Fibroblast of peridontal ligament (primary cell): ENCODE results near the gene RAB11FIP3.
A peak's percentile ranks its signal among the peaks of the same experiment; 100 is the strongest.
"Not testable (repeated sequence)": the region's sequence is repeated elsewhere in the genome, so short reads cannot be mapped to it uniquely, and the experiment has no call there.

Experiments used
- DNase-seq: peaks from one replicate; pipeline ENCODE4 v3.0.0-alpha.2; 2010; ENCODE audit errors: extremely low read depth

Gene RAB11FIP3

DNA sequence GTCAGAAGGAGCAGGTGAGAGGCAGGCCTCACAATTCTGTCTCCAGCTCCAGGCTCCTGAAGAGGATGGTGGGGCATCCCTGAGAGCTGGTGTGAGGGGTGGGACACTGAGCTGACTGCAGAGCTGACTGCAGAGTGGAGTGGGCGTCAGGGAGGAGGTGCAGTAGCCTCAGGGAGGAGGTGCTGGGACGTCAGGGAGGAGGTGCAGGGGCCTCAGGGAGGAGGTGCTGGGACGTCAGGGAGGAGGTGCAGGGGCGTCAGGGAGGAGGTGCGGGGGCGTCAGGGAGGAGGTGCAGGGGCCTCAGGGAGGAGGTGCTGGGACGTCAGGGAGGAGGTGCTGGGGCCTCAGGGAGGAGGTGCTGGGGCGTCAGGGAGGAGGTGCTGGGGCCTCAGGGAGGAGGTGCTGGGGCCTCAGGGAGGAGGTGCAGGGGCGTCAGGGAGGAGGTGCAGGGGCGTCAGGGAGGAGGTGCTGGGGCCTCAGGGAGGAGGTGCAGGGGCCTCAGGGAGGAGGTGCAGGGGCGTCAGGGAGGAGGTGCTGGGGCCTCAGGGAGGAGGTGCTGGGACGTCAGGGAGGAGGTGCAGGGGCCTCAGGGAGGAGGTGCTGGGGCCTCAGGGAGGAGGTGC lies 41.9 kb downstream of the RAB11FIP3 start:
- DNase-seq: not testable (repeated sequence)

DNA sequence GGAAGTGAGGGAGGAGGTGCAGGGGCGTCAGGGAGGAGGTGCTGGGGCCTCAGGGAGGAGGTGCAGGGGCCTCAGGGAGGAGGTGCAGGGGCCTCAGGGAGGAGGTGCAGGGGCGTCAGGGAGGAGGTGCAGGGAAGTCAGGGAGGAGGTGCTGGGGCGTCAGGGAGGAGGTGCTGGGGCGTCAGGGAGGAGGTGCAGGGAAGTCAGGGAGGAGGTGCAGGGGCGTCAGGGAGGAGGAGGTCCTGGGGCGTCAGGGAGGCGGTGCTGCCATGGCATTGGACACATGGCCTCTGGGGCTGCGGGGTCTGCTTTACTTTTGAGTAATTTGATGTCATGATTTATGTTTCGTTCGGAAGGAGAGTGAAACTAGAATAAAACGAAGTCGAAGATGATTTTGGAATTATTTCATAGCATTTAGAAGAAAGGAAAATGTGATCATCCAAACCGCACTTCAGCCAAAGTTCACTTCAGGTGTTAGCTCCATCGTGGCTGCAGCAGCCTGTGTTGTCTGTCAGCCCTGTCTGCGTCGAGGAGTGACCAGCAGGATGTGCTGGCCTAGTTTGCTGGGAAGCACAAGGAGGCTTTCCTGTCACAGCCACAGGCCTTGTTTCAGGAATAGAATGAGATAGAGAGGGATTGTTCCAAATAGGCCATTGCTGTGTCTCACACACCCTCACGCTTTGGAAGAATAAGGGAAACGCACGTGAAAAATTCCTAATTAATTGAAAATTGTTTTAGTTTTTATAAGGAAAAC lies 42.8 kb downstream of the RAB11FIP3 start:
- no peak for DNase-seq

DNA sequence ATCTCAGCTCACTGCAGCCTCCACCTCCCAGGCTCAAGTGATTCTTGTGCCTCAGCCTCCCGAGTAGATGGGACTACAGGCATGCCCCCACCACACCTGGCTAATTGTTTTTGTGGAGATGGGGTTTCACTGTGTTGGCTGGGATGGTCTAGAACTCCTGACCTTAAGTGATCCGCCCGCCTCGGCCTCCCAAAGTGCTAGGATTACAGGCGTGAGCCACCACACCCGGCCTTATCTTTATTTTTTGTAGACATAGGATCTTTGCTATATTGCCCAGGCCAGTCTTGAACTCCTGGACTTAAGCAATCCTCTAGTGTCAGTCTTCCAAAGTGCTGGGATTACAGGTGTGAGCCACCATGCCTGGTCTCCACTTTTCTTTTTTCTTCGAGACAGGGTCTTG lies 44.0 kb downstream of the RAB11FIP3 start:
- DNase-seq: not testable (repeated sequence)

DNA sequence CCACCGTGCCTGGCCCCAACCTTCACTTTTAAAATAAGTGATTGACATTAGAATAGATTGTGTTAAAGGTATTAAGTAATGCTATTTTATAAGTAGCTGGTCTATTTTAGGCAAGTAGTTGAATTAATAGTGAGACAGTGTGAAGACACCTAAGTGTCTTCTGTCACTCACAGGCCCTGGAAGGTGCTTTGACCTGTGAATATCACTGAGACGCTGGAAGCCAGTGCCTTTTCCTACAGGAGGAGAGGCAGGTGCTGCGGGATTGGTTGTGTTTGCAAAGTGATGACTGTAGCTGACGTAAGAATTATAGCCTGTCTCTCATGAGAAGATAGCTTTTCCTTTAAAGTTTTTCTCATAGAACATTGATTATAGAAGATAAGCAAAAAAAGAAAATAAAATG lies 45.0 kb downstream of the RAB11FIP3 start:
- DNase-seq: no peak

DNA sequence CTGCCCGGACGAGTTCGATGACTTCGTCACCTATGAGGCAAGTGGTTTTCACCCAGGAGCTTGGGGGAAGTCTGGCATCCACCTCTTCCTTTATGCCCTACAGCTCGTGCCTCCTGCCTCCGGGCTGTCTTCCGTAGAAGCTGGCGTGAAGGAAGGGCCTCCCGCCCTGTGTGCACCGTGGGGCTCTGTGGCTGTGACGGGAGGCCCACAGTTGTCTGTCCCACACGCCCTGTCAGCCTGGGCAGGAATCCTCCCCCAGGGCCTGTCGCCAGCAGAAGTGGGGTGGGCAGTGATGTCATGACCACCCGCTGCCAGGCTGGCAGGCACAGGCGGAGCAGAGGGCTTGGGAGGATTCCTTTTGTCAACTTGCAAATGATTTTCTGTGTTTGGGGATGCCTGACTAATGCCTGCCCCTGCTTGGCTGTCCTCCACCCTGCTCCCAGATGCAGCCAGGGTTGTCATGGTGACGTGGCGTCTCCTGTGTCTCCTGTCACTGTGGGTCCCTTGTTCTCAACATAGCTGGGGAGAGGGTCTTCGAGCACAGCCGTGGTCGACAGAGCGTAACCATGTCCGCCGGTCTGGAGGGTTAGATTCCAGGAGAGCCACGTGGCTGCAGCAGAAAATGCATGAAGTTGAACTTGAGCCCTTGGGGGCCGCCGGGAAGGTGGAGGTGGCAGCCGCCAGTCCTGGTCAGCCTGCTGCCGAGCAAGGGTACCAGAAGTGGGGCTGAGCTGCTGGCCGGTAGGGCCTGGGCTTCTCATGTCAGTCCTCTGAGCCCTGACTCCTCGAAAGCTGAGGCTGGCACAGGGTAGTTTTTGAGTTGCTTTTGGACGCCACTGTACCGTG lies 46.1 kb downstream of the RAB11FIP3 start:
- DNase-seq: peak; percentile 11

DNA sequence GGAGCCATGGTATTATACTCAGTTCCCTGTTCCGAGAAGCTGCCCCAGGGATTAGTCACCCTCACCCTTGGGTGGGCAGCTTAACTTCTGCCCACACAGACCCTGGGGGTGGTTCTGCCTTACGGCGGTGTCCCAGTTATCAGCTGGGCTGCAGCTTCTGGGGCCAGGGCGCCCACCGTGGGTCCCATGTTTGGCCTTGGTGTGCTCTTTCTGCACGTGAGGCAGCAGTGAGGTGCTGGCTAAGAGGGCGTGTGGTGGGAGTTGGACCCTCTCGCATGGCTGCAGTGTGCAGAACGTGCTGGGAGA lies 46.7 kb downstream of the RAB11FIP3 start:
- DNase-seq: no peak

DNA sequence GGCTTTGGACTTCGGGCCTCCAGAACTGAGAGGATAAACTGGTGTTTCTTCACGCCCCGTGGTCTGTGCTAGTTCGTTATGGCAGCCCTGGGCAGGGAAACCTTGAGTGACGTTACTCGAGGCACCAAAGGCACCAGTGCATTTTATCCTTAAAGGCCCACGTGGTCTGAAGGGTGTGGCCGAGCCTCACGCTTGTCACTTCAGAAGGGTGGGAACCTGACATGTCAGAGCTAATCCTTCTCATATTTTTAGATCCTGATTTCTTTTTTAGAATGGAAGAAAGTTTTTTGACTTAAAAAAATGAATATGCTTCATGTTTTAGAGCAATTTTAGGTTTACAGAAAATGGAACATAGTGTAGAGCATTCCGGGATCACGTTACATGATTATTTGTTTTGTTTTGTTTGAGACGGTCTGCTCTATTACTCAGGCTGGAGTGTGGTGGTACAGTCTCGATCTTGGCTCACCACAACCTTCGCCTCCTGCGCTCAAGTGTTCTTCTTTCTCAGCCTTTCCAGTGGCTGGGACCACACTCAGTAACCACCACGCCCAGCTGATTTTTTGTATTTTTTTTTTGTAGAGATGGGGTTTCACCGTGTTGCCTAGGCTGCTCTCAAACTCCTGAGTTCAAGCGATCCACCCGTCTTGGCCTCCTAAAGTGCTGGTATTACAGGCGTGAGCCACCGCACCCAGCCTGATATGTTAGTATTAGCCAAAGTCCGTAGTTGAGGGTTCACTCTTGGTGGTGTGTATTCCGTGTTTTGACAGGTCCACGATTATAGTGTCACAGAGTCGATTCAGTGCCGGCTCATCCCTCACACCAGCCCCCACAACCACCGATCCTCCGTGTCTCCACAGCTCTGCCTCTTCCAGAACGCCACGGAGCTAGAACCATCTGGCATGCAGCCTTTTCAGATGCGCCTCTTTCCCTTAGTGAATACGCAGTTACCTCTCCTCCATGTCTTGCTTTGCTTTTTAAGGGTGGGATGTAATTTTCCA lies 47.9 kb downstream of the RAB11FIP3 start:
- peak; percentile 61 for DNase-seq

DNA sequence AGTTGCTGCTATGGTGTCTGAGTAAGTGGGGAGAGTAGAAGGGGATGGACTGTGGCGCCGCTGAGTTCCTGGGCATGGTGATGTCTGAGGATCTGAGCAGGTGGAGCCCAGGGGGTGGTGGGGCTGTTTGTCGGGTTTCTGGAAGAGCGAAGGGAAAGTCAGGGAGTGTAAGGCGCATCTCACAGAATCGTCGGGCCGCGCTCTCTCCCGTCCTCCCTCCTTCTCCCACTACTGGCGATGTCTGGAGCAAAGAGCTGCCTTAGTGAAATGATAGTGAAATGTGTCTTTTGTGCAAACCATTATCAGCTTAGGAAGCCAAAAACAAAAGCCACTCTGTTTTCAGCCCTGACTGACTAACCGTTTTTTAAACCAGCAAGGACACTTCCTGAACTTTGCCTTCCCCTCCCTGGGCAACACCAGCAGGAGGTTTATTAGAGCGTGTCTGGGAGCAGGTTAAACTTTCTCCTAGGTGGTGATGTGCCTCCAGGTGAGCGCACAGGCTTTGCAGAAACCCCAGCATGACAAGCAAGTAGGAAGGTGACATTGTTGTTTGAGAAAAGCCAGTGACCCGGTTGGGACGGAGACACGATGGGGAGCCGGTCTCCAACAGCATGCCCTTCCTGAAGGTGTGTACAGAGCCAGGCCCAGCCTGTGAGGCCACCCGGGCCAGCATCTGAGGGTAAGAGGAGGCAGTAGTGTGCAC lies 49.1 kb downstream of the RAB11FIP3 start:
- no peak for DNase-seq

DNA sequence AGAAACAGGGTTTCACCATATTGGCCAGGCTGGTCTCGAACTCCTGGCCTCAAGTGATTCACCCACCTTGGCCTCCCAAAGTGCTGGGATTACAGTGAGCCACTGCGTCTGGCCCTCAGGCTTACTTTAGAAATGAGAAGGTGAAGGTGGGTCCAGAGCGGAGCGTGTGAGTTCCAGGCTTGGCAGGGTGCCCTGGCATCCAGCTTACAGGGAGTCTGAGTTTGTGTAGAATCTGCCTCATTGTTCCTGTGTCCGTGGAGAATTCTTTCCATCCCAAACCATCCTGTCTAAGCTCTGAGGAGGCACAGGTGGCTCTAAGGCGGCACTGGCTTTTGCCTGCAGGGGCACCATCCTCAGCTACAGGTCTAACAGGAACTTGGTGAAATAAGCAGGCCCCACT lies 50.6 kb downstream of the RAB11FIP3 start:
- DNase-seq: no peak

DNA sequence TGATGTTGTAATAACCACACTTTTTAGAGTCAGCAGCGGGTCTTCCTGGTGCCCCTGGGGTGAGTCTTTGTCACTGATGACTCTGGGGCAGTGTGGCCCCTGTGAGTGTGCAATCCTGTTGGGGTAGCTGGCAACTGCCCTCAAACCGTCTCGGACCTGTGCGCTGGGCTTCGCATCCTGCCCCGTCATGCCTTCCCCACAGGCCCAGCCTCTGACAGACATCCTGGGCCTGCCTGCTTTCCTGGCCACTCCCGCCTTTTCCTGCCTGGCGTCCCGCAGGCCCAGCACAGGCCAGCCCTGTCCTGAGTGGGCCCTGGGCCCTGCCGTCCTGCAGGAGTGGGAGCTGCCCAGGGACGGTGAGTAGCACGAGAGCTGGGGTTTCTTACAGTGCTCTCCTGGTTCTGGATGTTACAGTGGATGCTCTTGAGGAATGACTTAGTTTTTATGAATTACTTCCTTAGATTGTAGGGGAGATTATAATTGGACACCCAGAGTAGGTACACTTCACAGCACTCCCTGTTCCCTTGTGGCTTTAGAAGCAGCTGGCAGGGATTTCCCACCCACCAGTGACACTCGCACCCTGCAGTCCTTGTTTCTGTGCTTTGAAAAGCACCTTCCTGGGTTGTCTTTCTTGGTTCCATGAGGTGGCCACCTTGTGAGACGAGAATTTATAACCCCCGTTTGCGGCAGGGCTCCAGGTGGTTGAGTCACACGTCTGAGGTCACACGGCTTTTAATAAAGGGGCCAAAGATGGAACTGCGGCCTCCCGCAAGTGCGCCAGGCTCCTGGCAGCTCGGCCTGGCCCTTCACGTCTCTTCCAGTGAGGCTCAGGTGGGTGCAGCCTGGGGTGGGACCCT lies 52.1 kb downstream of the RAB11FIP3 start:
- no peak for DNase-seq

DNA sequence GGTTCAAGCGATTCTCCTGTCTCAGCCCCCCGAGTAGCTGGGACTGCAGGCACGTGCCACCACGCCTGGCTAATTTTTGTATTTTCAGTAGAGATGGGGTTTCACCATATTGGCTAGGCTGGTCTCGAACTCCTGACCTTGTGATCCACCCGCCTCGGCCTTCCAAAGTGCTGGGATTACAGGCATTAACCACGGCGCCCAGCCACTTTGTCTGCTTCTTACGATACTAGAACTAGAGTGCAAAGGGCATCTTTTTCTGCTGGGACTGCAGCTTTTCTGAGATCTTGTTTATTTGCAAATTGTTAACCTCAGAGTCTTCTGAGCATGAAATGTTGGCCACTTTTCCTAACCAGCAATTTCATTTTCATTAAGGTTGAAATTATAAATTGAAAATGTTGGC lies 52.8 kb downstream of the RAB11FIP3 start:
- DNase-seq: peak; percentile 17

DNA sequence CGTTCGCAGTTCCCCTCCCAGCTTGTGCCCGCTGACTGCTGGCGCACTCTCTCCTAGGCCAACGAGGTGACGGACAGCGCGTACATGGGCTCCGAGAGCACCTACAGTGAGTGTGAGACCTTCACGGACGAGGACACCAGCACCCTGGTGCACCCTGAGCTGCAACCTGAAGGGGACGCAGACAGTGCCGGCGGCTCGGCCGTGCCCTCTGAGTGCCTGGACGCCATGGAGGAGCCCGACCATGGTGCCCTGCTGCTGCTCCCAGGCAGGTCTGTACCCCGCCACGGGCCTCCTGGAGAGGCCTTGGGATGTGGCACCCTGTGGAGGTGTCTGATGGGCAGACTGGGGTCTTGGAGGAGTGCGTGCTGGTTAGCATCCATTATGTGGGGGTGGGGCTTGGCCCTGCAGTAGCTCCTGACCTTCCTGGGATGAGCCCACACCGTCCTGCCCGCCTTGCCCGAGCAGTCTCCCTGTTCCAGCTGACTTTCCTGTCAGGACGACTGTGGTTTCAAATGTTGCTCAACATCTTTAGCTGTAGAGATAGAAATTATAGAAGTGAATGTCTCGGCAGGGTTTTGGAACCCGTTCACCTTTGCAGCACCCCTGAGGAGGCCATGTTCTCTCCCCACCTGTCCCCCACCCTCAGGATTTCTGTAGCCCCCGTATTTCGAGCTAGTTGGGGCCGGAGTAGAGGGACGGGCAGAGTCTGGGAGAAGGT lies 57.2 kb downstream of the RAB11FIP3 start:
- DNase-seq: no peak

DNA sequence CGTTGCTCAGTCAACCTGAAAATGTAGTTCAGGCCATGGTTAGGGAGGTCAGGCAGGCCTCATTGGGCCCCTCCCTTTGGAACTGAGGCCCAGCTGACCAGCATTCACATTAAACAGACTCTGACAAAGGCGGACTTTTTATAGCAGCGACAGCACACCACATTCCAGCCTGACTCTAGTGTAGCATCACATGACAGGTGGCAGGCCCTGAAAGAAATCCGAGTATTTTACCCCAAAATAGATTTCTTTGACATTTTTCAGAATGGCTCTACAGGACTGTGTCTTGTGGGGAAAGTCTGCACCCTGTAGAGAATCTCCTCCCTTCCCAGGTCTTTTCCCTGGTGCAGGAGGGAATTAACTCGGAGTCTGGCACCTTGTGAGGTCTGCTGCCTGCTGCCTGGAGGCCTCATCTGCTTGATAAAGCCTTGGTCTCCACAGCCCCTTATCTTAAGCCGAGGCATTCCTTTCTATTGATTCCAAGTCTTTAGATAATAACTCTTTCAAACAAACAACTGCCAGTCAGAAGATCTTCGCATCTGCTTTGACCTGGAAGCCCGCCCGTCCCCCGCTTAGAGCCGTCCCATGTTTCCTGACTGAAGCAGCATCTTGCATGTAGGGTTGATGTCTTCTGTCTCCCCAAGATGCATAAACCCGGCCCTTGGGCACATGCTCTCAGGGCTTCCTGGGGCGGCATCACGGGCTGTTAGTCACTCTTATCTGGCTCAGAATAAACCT lies 58.1 kb downstream of the RAB11FIP3 start:
- no peak for DNase-seq

DNA sequence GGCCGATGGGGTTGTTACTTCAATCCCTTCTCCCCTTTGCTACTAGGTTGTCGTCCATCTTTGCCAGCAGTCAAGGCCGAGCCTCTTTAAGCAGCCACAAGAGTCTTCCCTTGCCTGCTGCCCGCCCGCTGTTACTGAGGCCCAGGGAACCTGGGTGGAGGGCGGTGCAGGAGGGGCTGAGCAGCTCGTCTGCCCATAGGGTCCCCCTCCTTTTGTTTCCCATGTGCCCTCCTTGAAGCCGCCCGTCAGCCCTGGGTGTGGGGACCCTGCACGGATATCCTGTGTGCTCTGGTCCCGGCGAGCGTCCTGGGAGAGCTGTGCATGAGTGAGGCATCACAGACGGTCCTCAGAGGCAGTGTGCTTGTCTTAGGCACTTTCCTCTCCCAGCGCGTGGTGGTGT lies 64.2 kb downstream of the RAB11FIP3 start:
- no peak for DNase-seq

DNA sequence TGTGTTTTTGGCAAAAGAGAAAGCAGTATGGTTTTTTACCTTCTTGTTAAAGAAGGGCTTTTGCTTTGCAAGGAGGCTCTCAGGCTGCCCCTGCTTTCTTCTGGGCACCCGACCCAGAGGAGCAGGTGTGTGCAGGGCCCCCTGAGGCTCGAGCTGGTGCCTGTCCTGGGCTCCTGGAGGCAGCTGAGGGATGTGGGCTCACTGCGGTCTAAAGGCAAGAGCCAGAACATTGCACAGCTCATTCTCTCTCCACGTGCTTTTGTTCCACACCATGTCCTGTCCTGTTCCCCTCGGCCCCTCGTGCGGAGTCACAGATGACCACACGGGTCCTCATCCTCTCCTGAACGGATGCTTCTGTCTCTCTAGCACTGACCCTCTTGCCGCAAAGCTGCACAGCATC lies 65.3 kb downstream of the RAB11FIP3 start:
- no peak for DNase-seq

DNA sequence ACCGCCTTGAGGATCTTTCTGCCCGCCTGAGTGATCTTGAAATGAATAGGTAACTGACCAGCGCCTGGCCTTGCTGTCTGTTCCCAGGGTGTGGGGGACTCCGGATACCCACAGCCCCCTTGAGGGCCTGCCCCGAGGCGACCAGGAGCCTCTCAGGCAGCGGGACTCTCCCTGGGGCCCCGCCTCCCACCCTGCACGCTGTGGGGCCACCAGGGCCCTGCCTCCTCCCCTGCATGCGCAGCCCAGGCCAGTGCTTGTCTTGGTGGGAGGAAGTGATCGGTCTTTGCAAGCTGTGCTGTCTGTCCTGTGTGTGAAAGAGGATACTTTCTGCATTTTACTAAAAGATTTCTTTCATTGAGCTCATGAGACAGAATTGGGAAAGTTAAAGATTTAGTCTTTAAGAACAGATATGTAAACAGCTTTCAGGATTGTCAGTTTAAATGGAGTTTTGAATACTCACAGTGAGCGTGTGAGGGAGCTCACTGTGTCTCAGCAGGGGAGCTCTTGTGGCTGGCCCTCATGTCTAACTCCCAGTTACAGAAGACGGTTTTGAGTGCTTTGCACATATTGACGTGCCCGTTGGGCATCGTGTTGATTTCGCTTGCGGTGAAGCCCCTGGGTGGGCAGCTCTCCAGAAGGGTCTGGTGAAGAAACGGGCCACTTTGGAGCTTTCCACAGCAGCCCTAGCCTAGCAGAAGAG lies 65.9 kb downstream of the RAB11FIP3 start:
- peak; percentile 3 for DNase-seq

DNA sequence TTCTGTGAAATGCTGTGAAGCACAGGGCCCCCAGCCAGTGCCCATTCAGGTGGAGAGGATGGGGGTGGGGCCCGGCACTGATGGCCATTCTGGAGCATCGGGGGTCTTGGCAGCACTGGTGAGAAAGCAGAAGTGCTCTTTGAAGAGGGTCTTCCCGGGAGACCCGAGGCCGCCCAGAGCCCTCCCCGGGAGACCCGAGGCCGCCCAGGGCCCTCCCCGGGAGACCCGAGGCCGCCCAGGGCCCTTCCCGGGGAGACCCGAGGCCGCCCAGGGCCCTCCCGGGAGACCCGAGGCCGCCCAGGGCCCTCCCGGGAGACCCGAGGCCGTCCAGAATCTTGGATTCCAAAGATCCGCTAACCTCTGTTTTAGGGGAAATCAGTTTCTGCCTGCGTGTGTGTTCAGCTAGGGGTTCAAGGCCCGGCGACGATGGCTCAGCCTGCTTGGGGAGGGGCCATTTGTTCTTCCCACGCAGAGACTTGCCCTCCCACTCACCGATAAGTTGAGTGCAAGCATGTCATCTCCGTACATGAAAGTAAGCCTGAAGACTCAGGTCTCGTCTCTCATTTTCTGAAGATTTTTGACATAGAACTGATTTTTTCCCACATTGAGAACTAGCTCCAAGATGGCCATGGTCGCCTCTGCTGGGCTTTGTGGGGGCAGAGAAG lies 66.9 kb downstream of the RAB11FIP3 start:
- DNase-seq: no peak
